ENCODE measurements around the gene CLDN4.

CLDN4 gene

GRCh38 chr7:73876361-73876760 is 45.6 kb downstream of the CLDN4 start:
- DNase-seq (ENCODE audit: low read depth) = no peak

GRCh38 chr7:73876973-73877372 is 46.2 kb downstream of the CLDN4 start:
- DNase-seq (ENCODE audit: low read depth) = no peak

GRCh38 chr7:73879977-73880681 is 49.3 kb downstream of the CLDN4 start:
- DNase-seq (ENCODE audit: low read depth) = no peak

- no peak for DNase-seq (ENCODE audit: low read depth)
Measured at GRCh38 chr7:73880755-73881328, 50.0 kb downstream of the CLDN4 start.

- no peak for DNase-seq (ENCODE audit: low read depth)
Measured at GRCh38 chr7:73881352-73882046, 50.7 kb downstream of the CLDN4 start.

- no peak for DNase-seq (ENCODE audit: low read depth)
Measured at GRCh38 chr7:73882047-73882402, 51.2 kb downstream of the CLDN4 start.
